Glutamatergic neuron (in vitro differentiated cells): Measurements from ENCODE around the gene SECISBP2L. TPM values are rescaled to one million over a fixed set of nuclear protein-coding genes. Genes with fewer than 3 reads are reported as not detected.

Experiments
- DNase-seq: peaks from one replicate; pipeline ENCODE4 v3.0.0; 2022
- H3K27ac Mint-ChIP-seq: one replicate; pipeline ENCODE4 v1.8.0; 2020; ENCODE audit warnings: mild to moderate bottlenecking, mixed read lengths, inconsistent platforms; ENCODE audit not compliant: unreplicated experiment
- H3K27me3 Mint-ChIP-seq: one replicate; pipeline ENCODE4 v1.8.0; 2020; ENCODE audit warnings: mild to moderate bottlenecking, moderate library complexity, mixed read lengths, inconsistent platforms; ENCODE audit not compliant: unreplicated experiment
- H3K36me3 Mint-ChIP-seq: one replicate; pipeline ENCODE4 v1.8.0; 2020; ENCODE audit warnings: mild to moderate bottlenecking, mixed read lengths, inconsistent platforms; ENCODE audit not compliant: unreplicated experiment
- H3K4me1 Mint-ChIP-seq: one replicate; pipeline ENCODE4 v1.8.0; 2020; ENCODE audit warnings: mild to moderate bottlenecking, low read depth, mixed read lengths, inconsistent platforms; ENCODE audit not compliant: unreplicated experiment
- H3K4me3 Mint-ChIP-seq: one replicate; pipeline ENCODE4 v1.8.0; 2020; ENCODE audit warnings: mild to moderate bottlenecking, mixed read lengths, inconsistent platforms; ENCODE audit not compliant: unreplicated experiment
- H3K9me3 Mint-ChIP-seq: one replicate; pipeline ENCODE4 v1.8.0; 2020; ENCODE audit warnings: mild to moderate bottlenecking, moderate library complexity, mixed read lengths, inconsistent platforms; ENCODE audit not compliant: unreplicated experiment
- CTCF ChIP-seq: fragments of 200-600 bp; sonication (generic); IDR thresholded peaks from one replicate; pipeline ENCODE4 v1.5.0; 2021; ENCODE audit not compliant: partially characterized antibody, unreplicated experiment
- total RNA-seq: library from RNA; stranded (reverse); fragmentation: NEBNext Ultra II Directional; extraction: Animal tissue kit (Norgen Biotek cat#: 25700); gene quantifications from one replicate; pipeline ENCODE4 v1.2.1, GENCODE V29; 2021; ENCODE audit not compliant: unreplicated experiment

Gene SECISBP2L
- total RNA-seq, 1 donor from 2014 or later, result 60.2 TPM

GRCh38 chr15:49031804-49032203 lies 14.4 kb downstream of the SECISBP2L start:
- H3K36me3 Mint-ChIP-seq, result no peaks in the 10 kb centered on the region
- no peak overlapping the region for H3K27ac Mint-ChIP-seq
- no peaks in the 10 kb centered on the region for H3K27me3 Mint-ChIP-seq
- no peaks in the 10 kb centered on the region for H3K4me1 Mint-ChIP-seq
- no peak overlapping the region for H3K4me3 Mint-ChIP-seq
- no peak for DNase-seq
- TF ChIP-seq CTCF, result no peak
- H3K9me3 Mint-ChIP-seq, result no peaks in the 10 kb centered on the region

GRCh38 chr15:49026700-49027099 lies 19.5 kb downstream of the SECISBP2L start:
- DNase-seq, result no peak
- Mint-ChIP-seq H3K4me3 (no peak overlapping the region), H3K27me3 (no peaks in the 10 kb centered on the region), H3K9me3 (no peaks in the 10 kb centered on the region), H3K27ac (no peak overlapping the region), H3K36me3 (peaks cover 5% of the 10 kb centered on the region), H3K4me1 (no peaks in the 10 kb centered on the region)
- no peak for TF ChIP-seq CTCF

GRCh38 chr15:49024840-49025239 lies 21.4 kb downstream of the SECISBP2L start:
- Mint-ChIP-seq H3K4me3 (no peak overlapping the region), H3K9me3 (no peaks in the 10 kb centered on the region), H3K27ac (no peak overlapping the region), H3K4me1 (no peaks in the 10 kb centered on the region), H3K27me3 (no peaks in the 10 kb centered on the region), H3K36me3 (peaks cover 5% of the 10 kb centered on the region)
- DNase-seq, result no peak
- TF ChIP-seq CTCF, result no peak

GRCh38 chr15:49023354-49023753 lies 22.9 kb downstream of the SECISBP2L start:
- no peaks in the 10 kb centered on the region for H3K27me3 Mint-ChIP-seq
- no peak overlapping the region for H3K27ac Mint-ChIP-seq
- DNase-seq, result no peak
- H3K9me3 Mint-ChIP-seq, result no peaks in the 10 kb centered on the region
- TF ChIP-seq CTCF, result no peak
- H3K4me3 Mint-ChIP-seq, result no peak overlapping the region
- H3K36me3 Mint-ChIP-seq, result peaks cover 5% of the 10 kb centered on the region
- H3K4me1 Mint-ChIP-seq, result no peaks in the 10 kb centered on the region

- no peaks in the 10 kb centered on the region for H3K36me3 Mint-ChIP-seq
- H3K27ac Mint-ChIP-seq, result no peak overlapping the region
- no peak for DNase-seq
These were observed 30.4 kb downstream of the SECISBP2L start for GRCh38 chr15:49015896-49016295.

More at GRCh38 chr15:49015896-49016295, 30.4 kb downstream of the SECISBP2L start:
- TF ChIP-seq CTCF, result no peak
- Mint-ChIP-seq H3K4me1 (no peaks in the 10 kb centered on the region), H3K4me3 (no peak overlapping the region), H3K27me3 (no peaks in the 10 kb centered on the region), H3K9me3 (no peaks in the 10 kb centered on the region)
